CD14-positive monocyte (primary cell): ENCODE data around the gene DGCR8. TPM values are rescaled to one million over a fixed set of nuclear protein-coding genes. Genes with fewer than 3 reads are reported as not detected.

Experiments
- DNase-seq, 3 donors: peaks; one replicate each; pipeline ENCODE4 v3.0.0-alpha.2; 2011 to 2022
- H2AFZ ChIP-seq: 2 replicates; pipeline ENCODE4 v1.6.0; 2012; ENCODE audit warnings: mild to moderate bottlenecking, low read depth, low read length, inconsistent platforms; ENCODE audit not compliant: insufficient read depth, poor library complexity, severe bottlenecking
- H3K27ac ChIP-seq, 2 donors: 1 replicate in 1 of 2; 2 replicates in 1 of 2; pipeline ENCODE4 v1.5.1; 2012 to 2013; ENCODE audit warnings: low read length in 2 of 2, control low read depth in 1 of 2, inconsistent platforms in 1 of 2, low read depth in 1 of 2, mild to moderate bottlenecking in 1 of 2
- H3K27me3 ChIP-seq, 2 donors: one replicate each; pipeline versions ENCODE4 v1.6.0 to v1.6.1; 2011 to 2013; ENCODE audit warnings: low read length in 2 of 2; ENCODE audit not compliant: control insufficient read depth in 2 of 2, insufficient read depth in 2 of 2
- H3K36me3 ChIP-seq, 2 donors: replicated peaks in 1 of 2; 1 replicate in 1 of 2; 2 replicates in 1 of 2; pipeline versions ENCODE4 v1.5.1 to v1.6.1; 2012 to 2013; ENCODE audit warnings: low read length in 2 of 2, control low read depth in 1 of 2, inconsistent platforms in 1 of 2, mild to moderate bottlenecking in 1 of 2; ENCODE audit not compliant: insufficient read depth in 2 of 2, control insufficient read depth in 1 of 2
- H3K4me1 ChIP-seq, 2 donors: 1 replicate in 1 of 2; 2 replicates in 1 of 2; pipeline versions ENCODE4 v1.5.1 to v1.6.1; 2012 to 2013; ENCODE audit warnings: low read length in 2 of 2, control low read depth in 1 of 2, inconsistent platforms in 1 of 2, mild to moderate bottlenecking in 1 of 2, moderate library complexity in 1 of 2; ENCODE audit not compliant: insufficient read depth in 2 of 2, control insufficient read depth in 1 of 2
- H3K4me2 ChIP-seq: replicated peaks from 2 replicates; pipeline ENCODE3; 2012; ENCODE audit warnings: low read length, moderate library complexity, mild to moderate bottlenecking; ENCODE audit not compliant: poor library complexity, severe bottlenecking; ENCODE audit errors: extremely low read depth
- H3K4me3 ChIP-seq, 3 experiments: fragments of 200-600 bp in 1 of 3; sonication (generic) in 1 of 3; replicated peaks in 1 of 3; 1 replicate in 2 of 3; 2 replicates in 1 of 3; pipeline ENCODE4 v1.5.1; 2011 to 2013; ENCODE audit warnings: low read length in 3 of 3, mild to moderate bottlenecking in 3 of 3, control low read depth in 2 of 3, low read depth in 2 of 3, inconsistent platforms in 1 of 3, moderate library complexity in 1 of 3
- H3K79me2 ChIP-seq: 2 replicates; pipeline ENCODE4 v1.6.0; 2012; ENCODE audit warnings: mild to moderate bottlenecking, control low read depth, inconsistent platforms, low read length, moderate library complexity; ENCODE audit not compliant: insufficient read depth
- H3K9ac ChIP-seq: 2 replicates; pipeline ENCODE4 v1.6.0; 2017; ENCODE audit warnings: low read length, mild to moderate bottlenecking; ENCODE audit not compliant: insufficient read depth, poor library complexity, severe bottlenecking
- H3K9me3 ChIP-seq, 2 donors: replicated peaks in 1 of 2; 1 replicate in 1 of 2; 2 replicates in 1 of 2; pipeline versions ENCODE4 v1.5.1 to v1.6.1; 2012 to 2013; ENCODE audit warnings: low read length in 2 of 2, control low read depth in 1 of 2; ENCODE audit not compliant: control insufficient read depth in 1 of 2, insufficient read depth in 1 of 2
- H4K20me1 ChIP-seq: 2 replicates; pipeline ENCODE4 v1.6.0; 2012; ENCODE audit warnings: mild to moderate bottlenecking, low read length, control low read depth, moderate library complexity; ENCODE audit not compliant: insufficient read depth
- H3K27ac Mint-ChIP-seq, 7 donors: one replicate each; pipeline ENCODE4 v1.8.0; 2020; ENCODE audit warnings: mild to moderate bottlenecking in 7 of 7, mixed read lengths in 7 of 7, moderate library complexity in 6 of 7, inconsistent platforms in 2 of 7
- H3K27me3 Mint-ChIP-seq, 3 donors: one replicate each; pipeline ENCODE4 v1.8.0; 2021 to 2022; ENCODE audit warnings: low read depth in 3 of 3, mild to moderate bottlenecking in 3 of 3, mixed read lengths in 3 of 3, moderate library complexity in 3 of 3, inconsistent platforms in 1 of 3
- H3K36me3 Mint-ChIP-seq, 2 donors: one replicate each; pipeline ENCODE4 v1.8.0; 2020; ENCODE audit warnings: mixed read lengths in 2 of 2, inconsistent platforms in 1 of 2, mild to moderate bottlenecking in 1 of 2
- H3K4me1 Mint-ChIP-seq: one replicate; pipeline ENCODE4 v1.8.0; 2020; ENCODE audit warnings: mild to moderate bottlenecking, mixed read lengths
- H3K4me3 Mint-ChIP-seq, 2 donors: one replicate each; pipeline ENCODE4 v1.8.0; 2020; ENCODE audit warnings: mild to moderate bottlenecking in 2 of 2, mixed read lengths in 2 of 2, moderate library complexity in 1 of 2
- H3K9me3 Mint-ChIP-seq, 7 donors: one replicate each; pipeline ENCODE4 v1.8.0; 2020 to 2022; ENCODE audit warnings: mixed read lengths in 7 of 7, mild to moderate bottlenecking in 6 of 7, moderate library complexity in 6 of 7, inconsistent platforms in 2 of 7
- WGBS: methylation state at CpG from one replicate; pipeline ENCODE4 v1.1.5; 2013; ENCODE audit warnings: missing lambda C conversion rate; ENCODE audit not compliant: insufficient coverage; 5-methylcytosine and 5-hydroxymethylcytosine counted together
- intact Hi-C, 2 donors: fragments of 100-400 bp; cut with micrococcal nuclease; formaldehyde crosslinking; loops; one replicate each; pipeline versions ENCODE4 v1.15.0 to v1.15.1; 2023
- polyA plus RNA-seq, 3 donors: library from polyadenylated mRNA; depleted of rRNA in 1 of 3; unstranded in 2 of 3; stranded (reverse) in 1 of 3; fragments of 300-500 nt in 2 of 3; fragments of >200 nt in 1 of 3; fragmentation: Illumina TruSeq in 2 of 3; gene quantifications; 1 replicate in 2 of 3; 2 replicates in 1 of 3; pipeline ENCODE4 v1.2.3, GENCODE V29; 2012 to 2021
- TF ChIP-seq, protein P1 (sequence below): fragments of 200-600 bp; IDR thresholded peaks from one replicate; pipeline ENCODE4 v1.8.0; 2022; ENCODE audit warnings: antibody characterized with exemption, mild to moderate bottlenecking

Gene DGCR8
- polyA plus RNA-seq, 3 donors = 1.2 to 18.7 (median 1.4) TPM

DNA sequence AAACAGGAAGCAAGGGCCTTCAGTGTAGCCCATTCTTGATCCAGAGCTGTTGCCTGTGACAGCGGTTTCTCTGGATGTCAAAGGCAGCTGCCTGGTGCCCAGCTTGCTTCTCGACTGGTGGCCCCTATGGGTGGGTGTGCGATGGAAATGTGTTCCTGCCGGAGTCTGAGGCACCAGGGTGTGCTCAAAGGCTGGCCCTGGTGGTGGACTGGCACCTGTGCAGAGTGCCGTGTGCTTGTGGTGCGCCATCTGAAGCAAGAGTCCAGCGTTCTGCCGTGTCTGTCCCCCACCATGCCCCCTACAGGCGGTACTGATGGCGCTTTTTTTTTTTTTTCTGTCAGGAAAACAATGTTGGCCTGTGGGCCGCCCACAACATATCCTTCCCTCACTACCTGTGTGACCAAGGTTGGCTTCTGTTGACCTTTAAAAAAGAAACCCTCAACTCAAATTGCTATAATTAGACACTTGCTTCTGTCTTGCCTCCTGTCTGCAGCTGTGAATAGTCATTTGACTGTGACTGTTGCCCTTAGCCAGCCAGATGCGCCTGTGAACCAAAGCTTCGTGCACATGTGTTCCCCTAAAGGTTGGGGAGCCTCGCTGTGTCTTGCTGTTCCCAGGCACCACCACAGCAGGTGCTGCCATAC, 31.1 kb downstream of the DGCR8 start:
- no peaks in the 10 kb centered on the region for H3K9me3 ChIP-seq
- intact Hi-C loops = loop anchor here in 1 of 2 donors (10.0 kb wide), 2 partner anchors 86 to 256 kb away; partner anchors contain the start of genes GNB1L, RTL10 and TANGO2
- WGBS = 63% methylated on average over 9 of the region's 14 CpGs
- H3K36me3 ChIP-seq = peaks cover 79 to 93% of the 10 kb centered on the region in 2 donors
- no peak overlapping the region for H3K4me2 ChIP-seq
- no peak for DNase-seq
- H3K27me3 Mint-ChIP-seq = peaks cover 0 to 2% (median 1%) of the 10 kb centered on the region in 3 donors
- peaks cover 7% of the 10 kb centered on the region for H3K4me1 Mint-ChIP-seq
- no peak overlapping the region for H3K4me3 Mint-ChIP-seq
- no peak overlapping the region for H3K9ac ChIP-seq
- H3K27ac ChIP-seq = peak overlapping the region in 1 of 2 donors; percentile 27
- no peak overlapping the region for H2AFZ ChIP-seq
- H3K27me3 ChIP-seq = no peaks in the 10 kb centered on the region
- peaks cover 51 to 84% of the 10 kb centered on the region in 2 donors for H3K36me3 Mint-ChIP-seq
- H4K20me1 ChIP-seq = peaks cover 23% of the 10 kb centered on the region
- H3K79me2 ChIP-seq = peaks cover 24% of the 10 kb centered on the region
- no peaks in the 10 kb centered on the region for H3K9me3 Mint-ChIP-seq
- no peak overlapping the region for H3K4me3 ChIP-seq
- peak overlapping the region in 6 of 7 donors; percentile 28 to 70 (median 60) for H3K27ac Mint-ChIP-seq
- TF ChIP-seq, protein P1, sequence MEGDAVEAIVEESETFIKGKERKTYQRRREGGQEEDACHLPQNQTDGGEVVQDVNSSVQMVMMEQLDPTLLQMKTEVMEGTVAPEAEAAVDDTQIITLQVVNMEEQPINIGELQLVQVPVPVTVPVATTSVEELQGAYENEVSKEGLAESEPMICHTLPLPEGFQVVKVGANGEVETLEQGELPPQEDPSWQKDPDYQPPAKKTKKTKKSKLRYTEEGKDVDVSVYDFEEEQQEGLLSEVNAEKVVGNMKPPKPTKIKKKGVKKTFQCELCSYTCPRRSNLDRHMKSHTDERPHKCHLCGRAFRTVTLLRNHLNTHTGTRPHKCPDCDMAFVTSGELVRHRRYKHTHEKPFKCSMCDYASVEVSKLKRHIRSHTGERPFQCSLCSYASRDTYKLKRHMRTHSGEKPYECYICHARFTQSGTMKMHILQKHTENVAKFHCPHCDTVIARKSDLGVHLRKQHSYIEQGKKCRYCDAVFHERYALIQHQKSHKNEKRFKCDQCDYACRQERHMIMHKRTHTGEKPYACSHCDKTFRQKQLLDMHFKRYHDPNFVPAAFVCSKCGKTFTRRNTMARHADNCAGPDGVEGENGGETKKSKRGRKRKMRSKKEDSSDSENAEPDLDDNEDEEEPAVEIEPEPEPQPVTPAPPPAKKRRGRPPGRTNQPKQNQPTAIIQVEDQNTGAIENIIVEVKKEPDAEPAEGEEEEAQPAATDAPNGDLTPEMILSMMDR = peak; percentile 29
- H3K4me1 ChIP-seq = peaks cover 5 to 10% of the 10 kb centered on the region in 2 donors

DNA sequence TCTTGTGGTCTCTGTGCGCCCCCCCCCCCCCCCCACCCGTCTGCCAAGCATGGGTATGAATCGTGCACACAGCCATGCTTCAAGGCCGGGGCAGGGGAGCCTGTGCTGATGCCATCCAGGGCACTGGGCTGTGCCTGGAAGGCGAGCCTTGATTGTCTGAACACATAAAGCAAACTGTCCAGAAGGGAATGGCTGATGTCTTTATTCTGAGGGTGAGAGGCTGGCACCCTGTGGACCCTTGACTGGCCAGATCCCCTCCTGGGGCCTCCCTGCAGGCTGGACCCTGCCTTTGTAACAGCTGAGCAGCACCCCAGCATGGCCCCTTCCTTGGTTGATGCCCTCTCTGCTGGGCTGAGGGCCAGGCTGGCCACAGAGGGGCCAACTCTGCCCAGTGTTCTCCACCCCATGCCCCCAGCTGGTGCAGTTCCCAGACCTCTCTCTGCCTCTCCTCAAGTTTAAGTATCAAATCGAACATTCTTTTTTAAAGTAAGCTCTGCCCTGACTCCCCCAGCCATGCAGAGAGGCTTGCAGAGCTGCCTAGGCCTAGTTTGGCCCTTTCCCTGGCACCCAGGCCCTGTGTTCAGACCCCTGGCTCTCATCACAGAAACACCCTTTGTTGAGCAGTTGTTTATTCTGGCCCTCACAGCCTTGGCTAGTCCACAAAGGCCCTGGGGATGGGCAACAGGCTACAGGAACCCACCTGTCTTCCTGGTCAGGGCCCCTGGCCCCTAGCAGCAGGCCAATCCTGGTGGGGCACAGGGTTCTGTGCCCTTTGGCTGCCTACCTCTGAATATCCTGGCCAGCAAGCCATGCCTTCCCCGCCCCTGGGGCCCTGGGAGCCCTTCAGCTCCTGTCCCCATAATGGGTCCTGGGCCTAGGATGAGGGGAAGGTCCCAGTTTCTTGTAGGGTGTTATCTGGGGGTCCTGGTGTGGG, 31.9 kb downstream of the DGCR8 start:
- H3K36me3 ChIP-seq = peaks cover 71 to 86% of the 10 kb centered on the region in 2 donors
- H3K4me3 ChIP-seq = no peak overlapping the region
- H3K27ac Mint-ChIP-seq = peak overlapping the region in 4 of 7 donors; percentile 66 to 79 (median 71)
- DNase-seq = no peak
- H4K20me1 ChIP-seq = peaks cover 25% of the 10 kb centered on the region
- peaks cover 32% of the 10 kb centered on the region for H3K79me2 ChIP-seq
- peaks cover 43 to 77% of the 10 kb centered on the region in 2 donors for H3K36me3 Mint-ChIP-seq
- TF ChIP-seq, protein P1 = no peak
- H2AFZ ChIP-seq = no peak overlapping the region
- WGBS = 94% methylated on average over 3 of the region's 7 CpGs
- intact Hi-C loops = loop anchor here in 1 of 2 donors (10.0 kb wide), 2 partner anchors 87 to 257 kb away; partner anchors contain the start of genes GNB1L, RTL10 and TANGO2
- H3K9me3 ChIP-seq = no peaks in the 10 kb centered on the region
- H3K27me3 Mint-ChIP-seq = peaks cover 0 to 2% (median 1%) of the 10 kb centered on the region in 3 donors
- peak overlapping the region in 1 of 2 donors; percentile 26 for H3K27ac ChIP-seq
- no peaks in the 10 kb centered on the region for H3K9me3 Mint-ChIP-seq
- no peak overlapping the region for H3K4me3 Mint-ChIP-seq
- H3K9ac ChIP-seq = no peak overlapping the region
- peaks cover 9 to 16% of the 10 kb centered on the region in 2 donors for H3K4me1 ChIP-seq
- H3K4me2 ChIP-seq = no peak overlapping the region
- H3K27me3 ChIP-seq = no peaks in the 10 kb centered on the region
- peaks cover 7% of the 10 kb centered on the region for H3K4me1 Mint-ChIP-seq
